T-helper 17 cell (primary cell): Measurements from ENCODE around the gene ADGRL3. TPM values are rescaled to one million over a fixed set of nuclear protein-coding genes. Genes with fewer than 3 reads are reported as not detected.

Experiments
- ATAC-seq: fragments of 150-1000 bp; cut with Tn5 transposase; 2 replicates; pipeline ENCODE4 v1.10.0; 2021; ENCODE audit warnings: mild to moderate bottlenecking, moderate library complexity
- DNase-seq, 3 donors: peaks; one replicate each; pipeline versions ENCODE4 v3.0.0 to v3.0.0-alpha.2; 2020 to 2021
- H3K9me3 ChIP-seq: one replicate; pipeline ENCODE4 v1.7.0; 2013; ENCODE audit warnings: low read length, mild to moderate bottlenecking; ENCODE audit not compliant: control insufficient read depth, poor library complexity, severe bottlenecking
- H3K27ac Mint-ChIP-seq: one replicate; pipeline ENCODE4 v1.8.0; 2022; ENCODE audit warnings: mild to moderate bottlenecking, moderate library complexity, mixed read lengths
- H3K27me3 Mint-ChIP-seq: one replicate; pipeline ENCODE4 v1.8.0; 2022; ENCODE audit warnings: mixed read lengths
- H3K36me3 Mint-ChIP-seq: one replicate; pipeline ENCODE4 v1.8.0; 2022; ENCODE audit warnings: low read depth, mixed read lengths
- H3K4me1 Mint-ChIP-seq: one replicate; pipeline ENCODE4 v1.8.0; 2022; ENCODE audit warnings: mild to moderate bottlenecking, mixed read lengths
- H3K4me3 Mint-ChIP-seq: one replicate; pipeline ENCODE4 v1.8.0; 2022; ENCODE audit warnings: mild to moderate bottlenecking, moderate library complexity, mixed read lengths
- total RNA-seq, 4 donors: library from RNA in 2 of 4; stranded (reverse) in 2 of 4; gene quantifications; one replicate each; pipeline ENCODE4 v1.2.3 and lab custom pipeline; 2022 to 2026

Gene ADGRL3
- total RNA-seq, 2 donors from 2014 or later = not detected

GRCh38 chr4:61521451-61521850, 321.3 kb downstream of the ADGRL3 start:
- no peaks in the 10 kb centered on the region for H3K36me3 Mint-ChIP-seq
- H3K27me3 Mint-ChIP-seq = no peaks in the 10 kb centered on the region
- no peaks in the 10 kb centered on the region for H3K4me1 Mint-ChIP-seq
- H3K9me3 ChIP-seq = no peaks in the 10 kb centered on the region
- no peak for ATAC-seq
- DNase-seq = no peak
- no peak overlapping the region for H3K4me3 Mint-ChIP-seq
- no peak overlapping the region for H3K27ac Mint-ChIP-seq

DNA sequence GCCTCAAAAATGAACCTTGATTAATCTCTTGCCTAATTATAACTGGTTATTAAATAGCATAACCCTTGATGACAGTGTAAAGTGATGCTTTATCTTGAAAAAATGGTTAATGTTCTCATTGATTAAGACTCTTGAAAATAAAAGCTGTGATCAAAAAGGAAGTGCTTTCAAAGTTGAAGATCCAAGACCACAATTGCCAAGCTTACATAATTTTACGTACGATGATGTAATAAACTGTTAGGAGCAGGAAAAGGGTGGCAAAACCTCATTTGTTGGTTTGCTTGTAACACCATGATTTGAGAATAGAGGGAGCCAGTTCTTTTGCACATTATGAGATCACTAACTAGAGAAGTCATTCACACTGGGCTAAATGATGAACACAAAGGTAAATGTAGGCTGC, 322.2 kb downstream of the ADGRL3 start:
- H3K36me3 Mint-ChIP-seq = no peaks in the 10 kb centered on the region
- no peaks in the 10 kb centered on the region for H3K4me1 Mint-ChIP-seq
- DNase-seq = no peak
- no peak overlapping the region for H3K27ac Mint-ChIP-seq
- no peak for ATAC-seq
- no peaks in the 10 kb centered on the region for H3K9me3 ChIP-seq
- no peak overlapping the region for H3K4me3 Mint-ChIP-seq
- H3K27me3 Mint-ChIP-seq = no peaks in the 10 kb centered on the region

DNA sequence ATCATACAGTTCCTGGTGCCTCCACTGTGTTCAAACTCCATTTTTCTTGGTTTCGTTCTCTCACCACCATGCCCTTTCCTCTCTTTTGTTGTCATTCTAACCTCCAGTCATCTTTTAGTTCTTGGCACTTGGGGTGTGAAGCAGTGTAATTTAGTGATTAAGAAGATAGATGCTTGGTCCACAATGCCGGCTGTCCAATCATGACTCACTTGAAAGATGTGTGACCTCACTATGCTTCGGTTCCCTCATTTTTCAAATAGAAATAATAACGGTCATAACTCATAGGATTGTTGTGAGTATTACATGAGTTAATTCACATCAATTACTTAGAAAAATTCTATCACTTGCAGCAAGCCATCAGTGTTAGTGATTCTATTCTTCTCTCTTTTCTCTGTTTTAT, 327.8 kb downstream of the ADGRL3 start:
- H3K27me3 Mint-ChIP-seq = no peaks in the 10 kb centered on the region
- no peaks in the 10 kb centered on the region for H3K36me3 Mint-ChIP-seq
- DNase-seq = no peak
- H3K4me1 Mint-ChIP-seq = no peaks in the 10 kb centered on the region
- no peaks in the 10 kb centered on the region for H3K9me3 ChIP-seq
- no peak for ATAC-seq
- H3K4me3 Mint-ChIP-seq = no peak overlapping the region
- H3K27ac Mint-ChIP-seq = no peak overlapping the region

DNA sequence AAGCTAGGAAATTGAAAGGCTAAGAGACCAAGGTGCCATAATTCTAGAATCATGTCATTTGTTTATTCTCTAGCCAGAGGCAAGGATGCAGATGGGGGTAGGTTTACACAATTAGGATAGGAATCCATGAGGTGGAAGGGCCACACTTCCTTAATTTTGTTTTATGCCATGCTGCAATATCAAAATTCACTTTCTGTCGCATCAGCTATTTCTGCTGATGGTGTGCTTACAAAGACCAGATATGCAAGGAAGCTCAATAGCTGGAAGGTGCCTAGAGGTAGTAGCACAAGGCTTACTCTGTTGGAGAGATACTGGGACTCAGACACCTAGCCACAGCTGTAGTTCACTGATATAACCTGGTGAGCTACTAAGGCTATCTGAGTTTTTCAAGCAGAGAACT, 328.5 kb downstream of the ADGRL3 start:
- H3K27me3 Mint-ChIP-seq = no peaks in the 10 kb centered on the region
- H3K36me3 Mint-ChIP-seq = no peaks in the 10 kb centered on the region
- DNase-seq (no peak), ATAC-seq (no peak)
- H3K4me1 Mint-ChIP-seq = no peaks in the 10 kb centered on the region
- H3K27ac Mint-ChIP-seq = no peak overlapping the region
- H3K4me3 Mint-ChIP-seq = no peak overlapping the region
- no peaks in the 10 kb centered on the region for H3K9me3 ChIP-seq

- Mint-ChIP-seq H3K27ac (no peak overlapping the region), H3K4me1 (no peaks in the 10 kb centered on the region), H3K27me3 (no peaks in the 10 kb centered on the region), H3K4me3 (no peak overlapping the region), H3K36me3 (no peaks in the 10 kb centered on the region)
- no peaks in the 10 kb centered on the region for H3K9me3 ChIP-seq
- no peak for ATAC-seq
- no peak for DNase-seq
These were observed 331.1 kb downstream of the ADGRL3 start for GRCh38 chr4:61531188-61531587.

DNA sequence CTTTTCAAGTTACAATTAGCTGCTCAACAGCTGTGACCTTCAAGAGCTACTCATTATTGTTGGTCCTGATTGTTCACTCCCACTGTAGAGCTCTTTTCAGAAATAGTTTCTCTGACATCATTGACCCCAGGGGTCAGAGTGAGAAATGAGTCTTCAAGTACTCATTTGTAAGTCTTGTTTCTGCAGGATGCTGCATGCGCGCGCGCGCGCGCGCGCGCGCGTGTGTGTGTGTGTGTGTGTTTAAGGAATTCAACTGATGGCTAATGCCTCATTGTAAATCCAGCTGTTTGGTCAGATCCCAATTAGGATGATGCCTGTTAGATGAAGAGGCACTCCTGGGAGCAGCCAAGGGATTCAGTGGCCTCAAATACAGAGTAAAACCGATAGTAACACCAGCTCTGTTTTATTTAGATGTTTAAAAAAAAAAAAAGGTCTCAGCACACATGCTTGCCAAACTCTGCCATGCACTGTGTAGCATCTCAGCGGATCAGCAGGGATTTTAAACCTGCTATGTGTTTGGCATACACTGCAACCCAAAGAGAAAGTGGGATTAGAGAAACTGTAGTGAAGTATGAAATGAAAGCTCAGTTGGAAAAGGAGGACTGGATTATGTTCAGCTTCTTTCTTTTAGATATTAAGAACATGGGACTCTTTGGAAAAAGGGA, 332.3 kb downstream of the ADGRL3 start:
- Mint-ChIP-seq H3K27ac (no peak overlapping the region), H3K36me3 (no peaks in the 10 kb centered on the region), H3K4me3 (no peak overlapping the region), H3K27me3 (no peaks in the 10 kb centered on the region), H3K4me1 (no peaks in the 10 kb centered on the region)
- ATAC-seq (no peak), DNase-seq (no peak)
- H3K9me3 ChIP-seq = no peaks in the 10 kb centered on the region

GRCh38 chr4:61533140-61533539, 333.0 kb downstream of the ADGRL3 start:
- H3K27me3 Mint-ChIP-seq = no peaks in the 10 kb centered on the region
- no peak for DNase-seq
- H3K27ac Mint-ChIP-seq = no peak overlapping the region
- ATAC-seq = no peak
- no peaks in the 10 kb centered on the region for H3K9me3 ChIP-seq
- H3K4me1 Mint-ChIP-seq = no peaks in the 10 kb centered on the region
- H3K36me3 Mint-ChIP-seq = no peaks in the 10 kb centered on the region
- H3K4me3 Mint-ChIP-seq = no peak overlapping the region

DNA sequence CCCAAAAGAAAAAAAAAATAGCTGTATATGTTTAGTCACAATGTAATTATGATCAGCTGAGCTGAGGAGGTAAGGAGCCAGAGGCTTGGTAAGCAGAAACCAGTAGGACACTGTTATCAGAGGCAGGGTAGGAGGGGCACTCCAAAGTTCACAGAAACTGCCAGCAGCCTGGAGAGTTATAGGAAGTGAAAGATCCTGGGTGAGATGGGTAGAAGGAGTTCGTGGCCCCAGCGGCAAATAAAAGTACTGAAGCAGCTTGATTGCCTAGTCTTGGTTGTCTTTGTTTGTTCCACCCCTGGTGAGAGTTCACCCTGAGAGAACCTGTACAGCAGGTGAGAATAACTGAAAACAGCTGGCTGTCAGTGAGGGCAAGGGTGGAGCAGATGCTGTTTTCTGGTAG, 340.8 kb downstream of the ADGRL3 start:
- ATAC-seq = no peak
- Mint-ChIP-seq H3K27me3 (no peaks in the 10 kb centered on the region), H3K36me3 (no peaks in the 10 kb centered on the region), H3K4me3 (no peak overlapping the region), H3K27ac (no peak overlapping the region), H3K4me1 (no peaks in the 10 kb centered on the region)
- no peak for DNase-seq
- peaks cover 4% of the 10 kb centered on the region for H3K9me3 ChIP-seq

DNA sequence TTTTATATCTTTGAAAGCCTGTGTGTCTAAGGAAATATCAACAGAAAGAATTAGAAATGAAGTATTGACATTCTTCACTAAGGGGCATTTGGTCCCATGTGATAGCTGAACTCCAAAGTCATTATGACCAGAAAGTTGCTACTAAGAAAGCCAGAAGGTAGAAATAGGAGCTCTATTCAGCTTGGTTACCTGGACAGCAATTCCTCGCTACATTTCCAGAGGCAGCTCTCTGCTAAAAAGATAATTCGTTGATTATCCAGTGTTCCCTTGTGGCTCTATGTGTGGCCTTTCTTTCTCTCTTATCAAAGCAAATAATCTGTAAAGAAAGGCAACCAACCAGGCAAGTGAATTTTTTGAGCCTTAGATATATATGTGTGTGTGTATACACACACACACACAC, 341.3 kb downstream of the ADGRL3 start:
- no peak overlapping the region for H3K4me3 Mint-ChIP-seq
- H3K27me3 Mint-ChIP-seq = no peaks in the 10 kb centered on the region
- H3K4me1 Mint-ChIP-seq = no peaks in the 10 kb centered on the region
- DNase-seq (no peak), ATAC-seq (no peak)
- H3K27ac Mint-ChIP-seq = no peak overlapping the region
- H3K9me3 ChIP-seq = peaks cover 4% of the 10 kb centered on the region
- no peaks in the 10 kb centered on the region for H3K36me3 Mint-ChIP-seq

GRCh38 chr4:61543976-61544375, 343.9 kb downstream of the ADGRL3 start:
- H3K9me3 ChIP-seq = no peaks in the 10 kb centered on the region
- H3K27ac Mint-ChIP-seq = no peak overlapping the region
- H3K4me3 Mint-ChIP-seq = no peak overlapping the region
- no peaks in the 10 kb centered on the region for H3K36me3 Mint-ChIP-seq
- H3K4me1 Mint-ChIP-seq = no peaks in the 10 kb centered on the region
- DNase-seq (no peak), ATAC-seq (no peak)
- H3K27me3 Mint-ChIP-seq = no peaks in the 10 kb centered on the region

DNA sequence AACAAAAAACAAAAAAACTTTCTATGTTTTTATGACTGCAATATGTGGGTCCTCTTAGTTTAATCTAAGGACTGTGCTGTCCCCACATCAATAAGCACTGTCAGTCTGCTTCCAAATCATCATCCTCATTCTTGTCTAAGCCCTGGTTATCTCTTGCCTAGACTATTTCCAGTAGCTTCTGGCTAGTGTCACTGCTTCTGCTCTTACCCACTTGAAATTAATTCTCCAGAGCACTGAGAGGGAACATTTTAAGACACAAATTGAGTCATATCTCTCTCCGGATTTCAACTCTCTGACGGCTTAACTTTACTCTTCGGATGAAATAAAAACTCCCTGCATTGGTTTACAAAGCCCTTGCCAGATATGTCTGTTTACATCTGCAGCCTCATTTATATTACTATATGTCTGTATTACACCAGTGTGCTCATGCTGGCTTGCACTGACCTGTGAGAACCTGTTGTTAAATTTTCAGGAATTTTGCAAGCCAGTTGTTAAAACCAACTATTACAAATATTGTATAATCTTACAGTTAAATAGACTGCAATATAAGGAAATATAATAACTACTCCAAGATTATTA, 345.9 kb downstream of the ADGRL3 start:
- H3K27me3 Mint-ChIP-seq = no peaks in the 10 kb centered on the region
- DNase-seq (no peak), ATAC-seq (no peak)
- H3K9me3 ChIP-seq = no peaks in the 10 kb centered on the region
- no peaks in the 10 kb centered on the region for H3K4me1 Mint-ChIP-seq
- no peak overlapping the region for H3K4me3 Mint-ChIP-seq
- H3K27ac Mint-ChIP-seq = no peak overlapping the region
- no peaks in the 10 kb centered on the region for H3K36me3 Mint-ChIP-seq

GRCh38 chr4:61549336-61549735, 349.2 kb downstream of the ADGRL3 start:
- no peak overlapping the region for H3K27ac Mint-ChIP-seq
- H3K4me1 Mint-ChIP-seq = no peaks in the 10 kb centered on the region
- no peaks in the 10 kb centered on the region for H3K9me3 ChIP-seq
- ATAC-seq = no peak
- no peak overlapping the region for H3K4me3 Mint-ChIP-seq
- H3K36me3 Mint-ChIP-seq = no peaks in the 10 kb centered on the region
- no peaks in the 10 kb centered on the region for H3K27me3 Mint-ChIP-seq
- DNase-seq = no peak

DNA sequence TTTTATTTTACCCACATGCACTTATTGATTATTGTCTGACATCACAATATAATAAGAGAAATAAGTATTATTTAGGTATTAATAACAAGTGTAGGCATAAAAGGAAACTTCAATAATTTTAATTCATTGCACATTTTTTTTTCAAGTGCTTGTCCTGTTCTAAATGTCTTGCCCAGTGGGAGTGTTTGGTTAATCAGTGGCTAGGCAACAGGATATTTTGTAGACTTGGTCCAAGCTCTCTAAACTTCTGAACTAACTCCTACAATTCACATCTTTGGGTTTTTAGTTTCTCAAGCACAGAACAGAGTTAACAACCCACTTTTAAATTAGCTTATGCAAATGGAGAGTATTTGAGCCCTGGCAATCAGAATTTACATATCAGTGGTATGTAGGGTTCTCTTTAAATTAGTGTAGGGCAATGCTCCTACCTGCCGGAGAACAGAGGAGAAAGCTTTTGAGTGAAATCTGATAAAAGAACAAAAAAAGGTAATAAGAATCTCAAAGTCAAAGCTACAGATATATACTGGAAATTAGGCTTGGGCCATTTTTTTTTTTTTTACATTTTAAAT, 353.5 kb downstream of the ADGRL3 start:
- Mint-ChIP-seq H3K36me3 (no peaks in the 10 kb centered on the region), H3K4me3 (no peak overlapping the region), H3K27me3 (no peaks in the 10 kb centered on the region), H3K27ac (no peak overlapping the region), H3K4me1 (no peaks in the 10 kb centered on the region)
- no peak for DNase-seq
- H3K9me3 ChIP-seq = peaks cover 2% of the 10 kb centered on the region
- no peak for ATAC-seq

DNA sequence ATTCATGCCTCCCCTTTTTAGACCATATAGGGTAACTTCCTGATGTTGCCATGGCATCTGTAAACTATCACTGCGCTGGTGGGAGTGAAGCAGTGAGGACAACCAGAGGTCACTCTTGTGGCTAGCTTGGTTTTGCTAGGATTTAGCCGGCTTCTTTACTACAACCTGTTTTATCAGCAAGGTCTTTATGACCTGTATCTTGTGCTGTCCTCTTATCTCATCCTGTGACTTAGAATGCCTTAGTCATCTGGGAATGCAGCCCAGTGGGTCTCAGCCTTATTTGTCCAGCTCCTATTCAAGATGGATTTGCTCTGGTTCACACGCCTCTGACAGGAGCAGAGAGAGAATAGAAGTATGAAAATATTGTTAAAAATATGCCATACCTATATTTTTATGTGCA, 355.7 kb downstream of the ADGRL3 start:
- H3K27me3 Mint-ChIP-seq = no peaks in the 10 kb centered on the region
- H3K4me3 Mint-ChIP-seq = no peak overlapping the region
- H3K36me3 Mint-ChIP-seq = no peaks in the 10 kb centered on the region
- H3K4me1 Mint-ChIP-seq = no peaks in the 10 kb centered on the region
- no peak for DNase-seq
- H3K9me3 ChIP-seq = peaks cover 2% of the 10 kb centered on the region
- no peak for ATAC-seq
- no peak overlapping the region for H3K27ac Mint-ChIP-seq
